ENCODE measurements around the gene PPP1R1C.

The PPP1R1C gene

GRCh38 chr2:182043021-182043420 lies 57.4 kb downstream of the PPP1R1C start:
- in situ Hi-C loops (cut with HindIII; ENCODE audit: low pct_unique_long_range_greater_than_20kb, low sequenced_read_pairs), result no loop called here
- no peak for TF ChIP-seq JUND (IDR thresholded peaks at IDR 0.05; ENCODE audit: low read depth)
- DNase-seq (ENCODE audit: low read depth in 1 of 2, low spot score in 1 of 2), result no peak

GRCh38 chr2:182043861-182044260 lies 58.2 kb downstream of the PPP1R1C start:
- TF ChIP-seq JUND (IDR thresholded peaks at IDR 0.05; ENCODE audit: low read depth), result no peak
- in situ Hi-C loops (cut with HindIII; ENCODE audit: low pct_unique_long_range_greater_than_20kb, low sequenced_read_pairs), result no loop called here
- DNase-seq (ENCODE audit: low read depth in 1 of 2, low spot score in 1 of 2), result no peak

- no peak for TF ChIP-seq JUND (IDR thresholded peaks at IDR 0.05; ENCODE audit: low read depth)
- no peak for DNase-seq (ENCODE audit: low read depth in 1 of 2, low spot score in 1 of 2)
- in situ Hi-C loops (cut with HindIII; ENCODE audit: low pct_unique_long_range_greater_than_20kb, low sequenced_read_pairs), result no loop called here
Observed at GRCh38 chr2:182047544-182047943, 61.9 kb downstream of the PPP1R1C start.

- DNase-seq (ENCODE audit: low read depth in 1 of 2, low spot score in 1 of 2), result no peak
- in situ Hi-C loops (cut with HindIII; ENCODE audit: low pct_unique_long_range_greater_than_20kb, low sequenced_read_pairs), result no loop called here
- no peak for TF ChIP-seq JUND (IDR thresholded peaks at IDR 0.05; ENCODE audit: low read depth)
Observed at GRCh38 chr2:182048088-182048487, 62.4 kb downstream of the PPP1R1C start.

GRCh38 chr2:182048621-182049020 lies 63.0 kb downstream of the PPP1R1C start:
- no peak for DNase-seq (ENCODE audit: low read depth in 1 of 2, low spot score in 1 of 2)
- no peak for TF ChIP-seq JUND (IDR thresholded peaks at IDR 0.05; ENCODE audit: low read depth)
- in situ Hi-C loops (cut with HindIII; ENCODE audit: low pct_unique_long_range_greater_than_20kb, low sequenced_read_pairs), result no loop called here

GRCh38 chr2:182049372-182050148 lies 63.9 kb downstream of the PPP1R1C start:
- no peak for TF ChIP-seq JUND (IDR thresholded peaks at IDR 0.05; ENCODE audit: low read depth)
- no peak for DNase-seq (ENCODE audit: low read depth in 1 of 2, low spot score in 1 of 2)
- in situ Hi-C loops (cut with HindIII; ENCODE audit: low pct_unique_long_range_greater_than_20kb, low sequenced_read_pairs), result no loop called here

- in situ Hi-C loops (cut with HindIII; ENCODE audit: low pct_unique_long_range_greater_than_20kb, low sequenced_read_pairs), result no loop called here
- TF ChIP-seq JUND (IDR thresholded peaks at IDR 0.05; ENCODE audit: low read depth), result no peak
- no peak for DNase-seq (ENCODE audit: low read depth in 1 of 2, low spot score in 1 of 2)
Observed at GRCh38 chr2:182050333-182051135, 64.9 kb downstream of the PPP1R1C start.

GRCh38 chr2:182055993-182056392 lies 70.3 kb downstream of the PPP1R1C start:
- no peak for DNase-seq (ENCODE audit: low read depth in 1 of 2, low spot score in 1 of 2)
- in situ Hi-C loops (cut with HindIII; ENCODE audit: low pct_unique_long_range_greater_than_20kb, low sequenced_read_pairs), result no loop called here
- TF ChIP-seq JUND (IDR thresholded peaks at IDR 0.05; ENCODE audit: low read depth), result no peak

GRCh38 chr2:182057002-182057401 lies 71.3 kb downstream of the PPP1R1C start:
- no peak for TF ChIP-seq JUND (IDR thresholded peaks at IDR 0.05; ENCODE audit: low read depth)
- no peak for DNase-seq (ENCODE audit: low read depth in 1 of 2, low spot score in 1 of 2)
- in situ Hi-C loops (cut with HindIII; ENCODE audit: low pct_unique_long_range_greater_than_20kb, low sequenced_read_pairs), result no loop called here

- DNase-seq (ENCODE audit: low read depth in 1 of 2, low spot score in 1 of 2), result no peak
- no peak for TF ChIP-seq JUND (IDR thresholded peaks at IDR 0.05; ENCODE audit: low read depth)
- in situ Hi-C loops (cut with HindIII; ENCODE audit: low pct_unique_long_range_greater_than_20kb, low sequenced_read_pairs), result no loop called here
Observed at GRCh38 chr2:182058056-182058455, 72.4 kb downstream of the PPP1R1C start.

- no peak for TF ChIP-seq JUND (IDR thresholded peaks at IDR 0.05; ENCODE audit: low read depth)
- DNase-seq (ENCODE audit: low read depth in 1 of 2, low spot score in 1 of 2), result no peak
- in situ Hi-C loops (cut with HindIII; ENCODE audit: low pct_unique_long_range_greater_than_20kb, low sequenced_read_pairs), result no loop called here
Observed at GRCh38 chr2:182061739-182062138, 76.1 kb downstream of the PPP1R1C start.

- in situ Hi-C loops (cut with HindIII; ENCODE audit: low pct_unique_long_range_greater_than_20kb, low sequenced_read_pairs), result no loop called here
Observed at GRCh38 chr2:182062329-182062972, 76.8 kb downstream of the PPP1R1C start.

More at GRCh38 chr2:182062329-182062972, 76.8 kb downstream of the PPP1R1C start:
- TF ChIP-seq JUND (IDR thresholded peaks at IDR 0.05; ENCODE audit: low read depth), result no peak
- no peak for DNase-seq (ENCODE audit: low read depth in 1 of 2, low spot score in 1 of 2)
